ENCODE results near the gene VPS13C.

GRCh38 chr15:61983081-61983480 is 77.2 kb downstream of the VPS13C start:
- TF ChIP-seq, protein P1, sequence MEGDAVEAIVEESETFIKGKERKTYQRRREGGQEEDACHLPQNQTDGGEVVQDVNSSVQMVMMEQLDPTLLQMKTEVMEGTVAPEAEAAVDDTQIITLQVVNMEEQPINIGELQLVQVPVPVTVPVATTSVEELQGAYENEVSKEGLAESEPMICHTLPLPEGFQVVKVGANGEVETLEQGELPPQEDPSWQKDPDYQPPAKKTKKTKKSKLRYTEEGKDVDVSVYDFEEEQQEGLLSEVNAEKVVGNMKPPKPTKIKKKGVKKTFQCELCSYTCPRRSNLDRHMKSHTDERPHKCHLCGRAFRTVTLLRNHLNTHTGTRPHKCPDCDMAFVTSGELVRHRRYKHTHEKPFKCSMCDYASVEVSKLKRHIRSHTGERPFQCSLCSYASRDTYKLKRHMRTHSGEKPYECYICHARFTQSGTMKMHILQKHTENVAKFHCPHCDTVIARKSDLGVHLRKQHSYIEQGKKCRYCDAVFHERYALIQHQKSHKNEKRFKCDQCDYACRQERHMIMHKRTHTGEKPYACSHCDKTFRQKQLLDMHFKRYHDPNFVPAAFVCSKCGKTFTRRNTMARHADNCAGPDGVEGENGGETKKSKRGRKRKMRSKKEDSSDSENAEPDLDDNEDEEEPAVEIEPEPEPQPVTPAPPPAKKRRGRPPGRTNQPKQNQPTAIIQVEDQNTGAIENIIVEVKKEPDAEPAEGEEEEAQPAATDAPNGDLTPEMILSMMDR (IDR thresholded peaks at IDR 0.05) = no peak
- TF ChIP-seq POLR2A (IDR thresholded peaks at IDR 0.05) = no peak

Measured in esophagus squamous epithelium (tissue), 4 donors.